Stimulated activated CD4-positive, alpha-beta T cell treated with anti-CD3 and anti-CD28 coated beads, TNF-alpha, amount 100 ng/mL, for 1 hour (primary cell): ENCODE data around the gene RNU1-4.
"Not testable (repeated sequence)": the region's sequence is repeated elsewhere in the genome, so short reads cannot be mapped to it uniquely, and the experiment has no call there.

Source experiments
- DNase-seq, 3 donors: peaks; one replicate each; pipeline ENCODE4 v3.0.0-alpha.2; 2020; ENCODE audit warnings: low read depth in 3 of 3, low spot score in 1 of 3

The RNU1-4 gene

GRCh38 chr1:16707130-16708093 lies 32.9 kb upstream of the RNU1-4 start:
- DNase-seq, result not testable (repeated sequence)

GRCh38 chr1:16708704-16709103 lies 31.6 kb upstream of the RNU1-4 start:
- not testable (repeated sequence) for DNase-seq

DNA sequence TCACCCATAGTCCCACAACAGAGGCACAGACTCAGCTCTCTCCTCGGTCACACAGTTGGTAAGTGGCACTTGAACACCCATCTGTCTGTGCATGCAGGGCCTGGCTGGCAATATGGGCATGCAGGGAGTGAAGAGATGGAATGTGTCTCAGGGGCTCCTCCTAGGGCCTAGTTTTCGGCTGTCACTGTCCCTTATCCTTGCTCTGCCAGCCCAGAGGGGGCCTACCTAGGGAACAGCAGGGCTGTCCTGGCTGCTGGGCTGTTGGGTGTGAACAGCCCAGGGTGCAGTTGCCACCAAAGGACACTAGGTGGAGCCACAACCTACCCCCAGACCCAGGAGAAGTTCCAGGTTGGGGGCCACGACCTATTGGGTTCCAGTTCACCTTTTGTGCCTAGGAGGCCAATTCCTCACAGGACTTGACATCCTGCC lies 30.6 kb upstream of the RNU1-4 start:
- peak in 1 of 3 donors; percentile 32 for DNase-seq

DNA sequence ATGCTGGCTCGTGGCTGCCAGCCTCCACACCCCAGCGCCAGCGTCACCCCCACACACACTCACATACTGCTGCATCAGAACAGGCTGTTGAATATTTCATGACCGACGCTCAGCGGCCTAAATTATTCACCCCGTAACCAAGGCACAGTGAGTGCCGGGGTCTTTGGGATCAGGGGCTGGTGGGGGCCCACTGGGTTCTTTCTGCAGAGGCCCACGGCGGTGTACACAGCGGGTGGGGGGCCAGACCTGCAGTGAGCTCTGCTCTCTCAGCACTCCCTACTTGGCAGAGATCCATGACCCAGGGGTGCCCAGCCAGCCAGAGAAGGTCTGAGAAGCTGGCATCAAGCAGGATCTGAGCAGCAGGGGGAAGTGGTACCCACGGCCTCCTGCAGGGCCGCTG lies 29.7 kb upstream of the RNU1-4 start:
- DNase-seq, result not testable (repeated sequence)

DNA sequence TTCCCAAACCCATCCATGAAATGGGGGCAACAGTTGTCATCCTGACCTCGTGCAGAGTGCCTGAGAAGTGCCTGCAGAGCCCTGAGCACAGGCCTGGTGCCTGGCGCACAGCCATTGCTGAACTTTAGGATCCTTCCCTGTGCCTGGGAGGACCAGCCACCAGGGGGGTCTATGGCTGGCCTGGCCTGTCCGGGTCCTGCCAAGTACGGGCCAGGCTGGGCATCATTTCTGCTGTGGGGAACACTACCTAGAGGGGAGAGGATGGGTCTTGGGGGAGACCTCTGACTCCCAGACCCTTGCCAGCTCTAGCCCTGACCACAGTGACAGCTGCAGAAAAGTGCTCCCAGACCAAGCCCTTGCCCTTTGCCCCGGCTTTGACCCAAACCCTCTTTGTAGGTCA lies 28.2 kb upstream of the RNU1-4 start:
- DNase-seq, result not testable (repeated sequence)

GRCh38 chr1:16712582-16712981 lies 27.7 kb upstream of the RNU1-4 start:
- not testable (repeated sequence) for DNase-seq

- not testable (repeated sequence) for DNase-seq
These were observed 27.3 kb upstream of the RNU1-4 start for GRCh38 chr1:16712984-16713383.

DNA sequence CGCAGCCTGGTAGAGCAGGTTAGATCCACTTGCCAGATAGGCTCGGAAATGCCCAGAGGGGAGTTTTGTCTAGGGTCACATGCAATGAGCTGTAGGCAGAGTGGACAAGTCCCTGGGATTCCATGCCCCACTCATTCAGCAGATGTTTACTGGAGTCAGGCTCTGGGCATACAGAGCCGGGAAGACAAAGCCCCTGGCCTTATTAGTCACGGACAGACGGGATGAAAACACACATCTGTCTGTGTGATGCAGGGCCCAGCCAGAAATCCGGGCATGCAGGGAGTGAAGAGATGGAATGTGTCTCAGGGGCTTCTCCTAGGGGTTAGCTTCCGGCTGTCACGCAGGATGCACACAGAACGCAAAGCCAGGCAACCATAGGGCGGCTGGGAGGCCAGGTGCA lies 26.8 kb upstream of the RNU1-4 start:
- not testable (repeated sequence) for DNase-seq

GRCh38 chr1:16716691-16717335 lies 23.5 kb upstream of the RNU1-4 start:
- no peak for DNase-seq

GRCh38 chr1:16717336-16718098 lies 22.8 kb upstream of the RNU1-4 start:
- DNase-seq, result no peak

DNA sequence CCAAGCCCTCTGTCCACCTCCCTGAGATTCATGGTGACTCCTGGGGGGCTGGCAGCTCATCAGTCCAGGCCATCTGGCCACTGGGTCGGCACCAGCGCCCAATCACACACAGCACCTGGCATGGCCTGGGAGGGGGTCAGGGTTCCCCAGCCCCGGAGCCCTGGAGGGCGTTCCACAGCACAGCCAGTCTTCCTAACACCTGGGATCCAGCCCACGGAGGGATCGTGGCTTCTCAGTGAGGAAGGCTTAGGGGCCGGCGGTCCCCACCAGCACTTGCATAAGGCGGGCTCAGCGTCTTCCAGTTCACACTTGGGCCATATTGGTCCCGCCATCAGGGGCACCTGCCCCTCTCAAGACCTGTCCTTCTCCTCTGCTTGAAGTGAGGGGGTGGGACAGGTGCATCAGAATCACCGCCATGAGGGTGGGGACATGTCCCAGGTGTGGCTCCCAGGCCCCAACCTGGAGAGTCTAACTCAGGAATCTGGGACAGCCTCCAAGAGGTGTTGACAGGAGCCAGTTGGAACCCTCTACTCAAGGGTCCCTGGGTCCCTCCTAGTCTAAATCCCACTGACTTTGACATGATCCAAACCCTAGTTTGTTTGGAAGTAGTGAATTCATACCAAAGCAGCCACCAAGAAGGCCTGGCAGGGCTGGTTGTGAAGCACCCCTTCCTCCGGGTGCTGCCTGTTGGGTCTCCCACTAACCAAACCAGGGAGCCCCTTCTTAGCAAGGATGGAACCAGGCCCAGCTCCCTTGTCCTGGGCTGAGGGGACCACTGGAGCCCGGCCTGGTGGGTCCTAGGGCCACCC lies 22.0 kb upstream of the RNU1-4 start:
- not testable (repeated sequence) for DNase-seq

GRCh38 chr1:16718908-16719533 lies 21.3 kb upstream of the RNU1-4 start:
- no peak for DNase-seq

- DNase-seq, result no peak
These were observed 20.6 kb upstream of the RNU1-4 start for GRCh38 chr1:16719571-16720350.

DNA sequence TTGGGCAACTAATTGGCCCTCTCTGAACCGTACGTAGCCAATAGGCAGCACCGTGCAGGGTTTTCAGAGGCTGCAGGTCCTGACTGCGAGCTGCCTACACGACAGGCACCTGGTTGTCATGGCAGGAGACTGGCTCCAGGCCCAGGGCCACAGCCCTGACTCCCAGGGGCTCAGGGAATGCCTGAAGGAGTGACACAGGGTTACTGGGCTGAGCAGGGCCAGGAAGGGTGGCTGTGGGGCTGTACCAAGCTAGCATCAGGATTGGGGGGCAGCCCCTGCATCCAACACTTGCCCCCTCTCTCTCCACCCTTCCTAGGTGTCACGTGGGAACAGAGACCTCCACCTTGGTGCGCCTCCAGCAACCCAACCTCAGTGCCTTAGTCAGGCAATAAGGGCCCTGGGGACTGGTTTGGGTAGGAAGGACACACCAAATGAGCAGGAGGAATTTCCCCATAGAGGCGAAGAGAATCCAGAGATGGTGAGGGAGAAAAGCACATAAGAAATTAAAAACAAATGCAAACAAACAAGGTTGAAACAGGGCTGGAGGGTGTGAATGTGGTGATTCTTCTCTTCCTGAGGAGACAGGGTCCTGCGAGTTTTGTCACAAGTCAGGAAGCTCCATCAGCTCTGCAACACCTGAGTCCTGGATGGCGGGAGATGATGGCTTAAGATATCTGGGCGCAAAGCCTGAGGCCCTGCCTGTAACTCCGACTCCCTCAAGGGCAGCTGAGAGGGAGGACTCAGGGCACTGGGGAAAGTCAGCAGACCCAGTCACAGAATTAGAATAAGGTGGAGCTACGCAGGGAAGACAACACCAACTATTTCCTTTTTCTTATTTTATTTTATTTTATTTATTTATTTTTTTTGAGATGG lies 19.7 kb upstream of the RNU1-4 start:
- DNase-seq, result no peak

DNA sequence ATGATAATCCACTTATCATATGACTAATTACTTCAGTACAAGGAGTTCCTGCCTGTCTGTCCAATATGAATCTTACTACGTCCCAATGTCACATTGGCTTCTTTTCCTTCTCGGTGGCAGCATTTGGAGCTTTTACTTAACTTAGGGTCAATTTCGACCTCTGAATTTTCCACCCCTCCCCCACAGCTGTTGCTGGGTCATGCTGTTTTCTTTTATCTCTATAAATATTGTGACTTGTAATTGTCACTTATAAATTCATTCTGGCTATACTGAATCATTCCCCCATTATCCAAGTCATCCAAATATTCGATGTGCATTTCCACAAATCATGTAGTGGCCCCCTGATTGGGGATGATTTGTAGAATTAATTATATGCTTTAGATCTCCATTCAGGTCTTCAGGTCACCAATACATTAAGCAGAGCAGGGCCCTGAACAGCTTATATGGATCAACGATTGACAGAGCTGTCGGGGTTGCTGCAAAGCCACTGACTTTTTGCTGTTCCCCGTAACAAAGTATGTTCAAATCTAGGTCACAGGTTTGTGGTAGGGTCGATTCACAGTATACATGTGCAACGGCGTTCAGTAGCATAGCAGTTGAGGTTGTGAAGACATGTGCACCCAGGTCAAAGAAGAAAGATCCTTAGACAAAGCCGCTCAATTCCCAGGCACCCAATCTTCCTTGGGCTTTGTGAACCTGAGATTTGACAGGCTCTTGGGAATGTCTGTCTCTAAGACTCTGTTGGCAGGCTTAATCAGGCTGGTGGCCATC lies 18.3 kb upstream of the RNU1-4 start:
- no peak for DNase-seq

- DNase-seq, result no peak
These were observed 15.4 kb upstream of the RNU1-4 start for GRCh38 chr1:16724718-16725438.
